ENCODE data around the gene PTK7.

GRCh38 chr6:43107344-43108062, 31.4 kb downstream of the PTK7 start:
- TF ChIP-seq, protein P1, sequence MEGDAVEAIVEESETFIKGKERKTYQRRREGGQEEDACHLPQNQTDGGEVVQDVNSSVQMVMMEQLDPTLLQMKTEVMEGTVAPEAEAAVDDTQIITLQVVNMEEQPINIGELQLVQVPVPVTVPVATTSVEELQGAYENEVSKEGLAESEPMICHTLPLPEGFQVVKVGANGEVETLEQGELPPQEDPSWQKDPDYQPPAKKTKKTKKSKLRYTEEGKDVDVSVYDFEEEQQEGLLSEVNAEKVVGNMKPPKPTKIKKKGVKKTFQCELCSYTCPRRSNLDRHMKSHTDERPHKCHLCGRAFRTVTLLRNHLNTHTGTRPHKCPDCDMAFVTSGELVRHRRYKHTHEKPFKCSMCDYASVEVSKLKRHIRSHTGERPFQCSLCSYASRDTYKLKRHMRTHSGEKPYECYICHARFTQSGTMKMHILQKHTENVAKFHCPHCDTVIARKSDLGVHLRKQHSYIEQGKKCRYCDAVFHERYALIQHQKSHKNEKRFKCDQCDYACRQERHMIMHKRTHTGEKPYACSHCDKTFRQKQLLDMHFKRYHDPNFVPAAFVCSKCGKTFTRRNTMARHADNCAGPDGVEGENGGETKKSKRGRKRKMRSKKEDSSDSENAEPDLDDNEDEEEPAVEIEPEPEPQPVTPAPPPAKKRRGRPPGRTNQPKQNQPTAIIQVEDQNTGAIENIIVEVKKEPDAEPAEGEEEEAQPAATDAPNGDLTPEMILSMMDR (IDR thresholded peaks at IDR 0.05; ENCODE audit: borderline replicate concordance, extremely low read depth, low read length, poor library complexity, severe bottlenecking) = no peak
- TF ChIP-seq EZH2 (IDR thresholded peaks at IDR 0.05; ENCODE audit: borderline replicate concordance, low read depth, low read length, severe bottlenecking) = no peak

All from DND-41 (cell line).